ENCODE data around the gene USP17L30.
"Not testable (repeated sequence)": the region's sequence is repeated elsewhere in the genome, so short reads cannot be mapped to it uniquely, and the experiment has no call there.

The USP17L30 gene

GRCh38 chr4:9362829-9363228, at the start of gene USP17L30:
Gene USP17L30 (plus strand): TSS chr4:9363129. CDS start chr4:9363129, 0 bp downstream.
- DNase-seq (ENCODE audit: low read depth): not testable (repeated sequence)

- not testable (repeated sequence) for DNase-seq (ENCODE audit: low read depth)
Observed at GRCh38 chr4:9324191-9324590, 38.7 kb upstream of the USP17L30 start.

- not testable (repeated sequence) for DNase-seq (ENCODE audit: low read depth)
Observed at GRCh38 chr4:9324865-9325264, 38.1 kb upstream of the USP17L30 start, which contains the start of gene USP17L24. Gene USP17L24 (plus strand): TSS chr4:9325165. CDS start chr4:9325165, 0 bp downstream.

GRCh38 chr4:9329611-9330010, 33.3 kb upstream of the USP17L30 start, which contains the start of gene USP17L25:
Gene USP17L25 (plus strand): TSS chr4:9329911. CDS start chr4:9329911, 0 bp downstream.
- not testable (repeated sequence) for DNase-seq (ENCODE audit: low read depth)

GRCh38 chr4:9334358-9334757, 28.6 kb upstream of the USP17L30 start, which contains the start of gene USP17L26:
Gene USP17L26 (plus strand): TSS chr4:9334658. CDS start chr4:9334658, 0 bp downstream.
- not testable (repeated sequence) for DNase-seq (ENCODE audit: low read depth)

- DNase-seq (ENCODE audit: low read depth): not testable (repeated sequence)
Observed at GRCh38 chr4:9339103-9339502, 23.8 kb upstream of the USP17L30 start, which contains the start of gene USP17L5. Gene USP17L5 (plus strand): TSS chr4:9339403. CDS start chr4:9339403, 0 bp downstream.

- DNase-seq (ENCODE audit: low read depth): not testable (repeated sequence)
Observed at GRCh38 chr4:9343848-9344247, 19.1 kb upstream of the USP17L30 start, which contains the start of gene USP17L27. Gene USP17L27 (plus strand): TSS chr4:9344148. CDS start chr4:9344148, 0 bp downstream.

GRCh38 chr4:9348593-9348992, 14.3 kb upstream of the USP17L30 start, which contains the start of gene USP17L28:
Gene USP17L28 (plus strand): TSS chr4:9348893. CDS start chr4:9348893, 0 bp downstream.
- DNase-seq (ENCODE audit: low read depth): not testable (repeated sequence)

GRCh38 chr4:9350866-9351265, 12.1 kb upstream of the USP17L30 start:
- DNase-seq (ENCODE audit: low read depth): not testable (repeated sequence)

- DNase-seq (ENCODE audit: low read depth): not testable (repeated sequence)
Observed at GRCh38 chr4:9353338-9353737, 9.6 kb upstream of the USP17L30 start, which contains the start of gene USP17L29. Gene USP17L29 (plus strand): TSS chr4:9353638. CDS start chr4:9353638, 0 bp downstream.

- not testable (repeated sequence) for DNase-seq (ENCODE audit: low read depth)
Observed at GRCh38 chr4:9379881-9380280, 17.0 kb downstream of the USP17L30 start.

- DNase-seq (ENCODE audit: low read depth): not testable (repeated sequence)
Observed at GRCh38 chr4:9381012-9381534, 18.1 kb downstream of the USP17L30 start.

- DNase-seq (ENCODE audit: low read depth): no peak
Observed at GRCh38 chr4:9384126-9384525, 21.2 kb downstream of the USP17L30 start.

GRCh38 chr4:9389001-9389400, 26.1 kb downstream of the USP17L30 start:
- not testable (repeated sequence) for DNase-seq (ENCODE audit: low read depth)

GRCh38 chr4:9405774-9406173, 42.8 kb downstream of the USP17L30 start:
- DNase-seq (ENCODE audit: low read depth): not testable (repeated sequence)

- DNase-seq (ENCODE audit: low read depth): not testable (repeated sequence)
Observed at GRCh38 chr4:9406491-9406890, 43.6 kb downstream of the USP17L30 start.

GRCh38 chr4:9409793-9410192, 46.9 kb downstream of the USP17L30 start:
- DNase-seq (ENCODE audit: low read depth): no peak

Data from activated gamma-delta T cell treated with anti-CD3 and anti-CD28 coated beads, Interleukin-2, amount 50 U/mL, for 16 hours (primary cell).